Fibroblast of lung (primary cell): ENCODE results near the gene RET. TPM values are rescaled to one million over a fixed set of nuclear protein-coding genes. Genes with fewer than 3 reads are reported as not detected.

Experiments used
- DNase-seq, 2 donors: peaks; one replicate each; pipeline versions ENCODE4 v3.0.0 to v3.0.0-alpha.2; 2010; ENCODE audit warnings: low read depth in 2 of 2
- H2AFZ ChIP-seq: 2 replicates; pipeline ENCODE4 v1.5.1; 2012; ENCODE audit warnings: low read length, control low read depth, inconsistent platforms
- H3K27ac ChIP-seq: 2 replicates; pipeline ENCODE4 v1.5.1; 2011; ENCODE audit warnings: low read length, control low read depth; ENCODE audit not compliant: insufficient read depth
- H3K27me3 ChIP-seq: 2 replicates; pipeline ENCODE4 v1.5.1; 2011; ENCODE audit warnings: mild to moderate bottlenecking, low read length; ENCODE audit not compliant: control insufficient read depth, insufficient read depth
- H3K36me3 ChIP-seq: 2 replicates; pipeline ENCODE4 v1.5.1; 2011; ENCODE audit warnings: low read length; ENCODE audit not compliant: control insufficient read depth, insufficient read depth
- H3K4me1 ChIP-seq: 2 replicates; pipeline ENCODE4 v1.5.1; 2011; ENCODE audit warnings: low read length; ENCODE audit not compliant: control insufficient read depth, insufficient read depth; ENCODE audit errors: extremely low read depth
- H3K4me2 ChIP-seq: 2 replicates; pipeline ENCODE4 v1.5.1; 2011; ENCODE audit warnings: low read length, control low read depth; ENCODE audit not compliant: insufficient read depth; ENCODE audit errors: extremely low read depth
- H3K4me3 ChIP-seq, 4 experiments: fragments of 200-600 bp in 1 of 4; sonication (generic) in 1 of 4; replicated peaks in 1 of 4; 2 replicates each; pipeline ENCODE4 v1.5.1; 2011 to 2016; ENCODE audit warnings: low read length in 4 of 4, low read depth in 3 of 4, mild to moderate bottlenecking in 3 of 4, control low read depth in 2 of 4, inconsistent platforms in 1 of 4, mixed read lengths in 1 of 4; ENCODE audit not compliant: insufficient read depth in 1 of 4; ENCODE audit errors: control extremely low read depth in 1 of 4
- H3K79me2 ChIP-seq: 2 replicates; pipeline ENCODE4 v1.5.1; 2012; ENCODE audit warnings: mild to moderate bottlenecking, low read length, inconsistent platforms; ENCODE audit not compliant: control insufficient read depth, insufficient read depth
- H3K9ac ChIP-seq: 2 replicates; pipeline ENCODE4 v1.5.1; 2011; ENCODE audit warnings: mild to moderate bottlenecking, low read length, control low read depth; ENCODE audit not compliant: insufficient read depth
- H3K9me3 ChIP-seq: 2 replicates; pipeline ENCODE4 v1.5.1; 2012; ENCODE audit warnings: low read depth, low read length; ENCODE audit not compliant: control insufficient read depth, insufficient read depth
- H4K20me1 ChIP-seq: 2 replicates; pipeline ENCODE4 v1.5.1; 2011; ENCODE audit warnings: low read length; ENCODE audit not compliant: control insufficient read depth, insufficient read depth; ENCODE audit errors: extremely low read depth
- EZH2 ChIP-seq: IDR thresholded peaks from 2 replicates; pipeline ENCODE4 v1.5.1; 2012; ENCODE audit warnings: low read length, control low read depth, mild to moderate bottlenecking; ENCODE audit errors: missing control alignments
- polyA plus RNA-seq, 2 donors: library from polyadenylated mRNA; depleted of rRNA in 1 of 2; stranded (reverse) in 1 of 2; unstranded in 1 of 2; fragments of >200 nt; gene quantifications; 2 replicates each; pipeline ENCODE4 v1.2.1, GENCODE V29; 2011 to 2012; ENCODE audit warnings: missing spikeins in 1 of 2
- total RNA-seq: library from RNA; depleted of rRNA; stranded (reverse); fragments of >200 nt; gene quantifications from 2 replicates; pipeline ENCODE4 v1.2.1, GENCODE V29; 2014
- TF ChIP-seq, protein P1 (sequence below), 2 donors: IDR thresholded peaks in 1 of 2; conservative IDR thresholded peaks in 1 of 2; 1 replicate in 1 of 2; 2 replicates in 1 of 2; pipeline ENCODE4 v1.5.1; 2011 to 2012; ENCODE audit warnings: low read length in 2 of 2, control low read depth in 1 of 2, inconsistent platforms in 1 of 2, low read depth in 1 of 2, mild to moderate bottlenecking in 1 of 2

RET gene
- total and polyA plus RNA-seq, 2 donors (not counting 1 experiment from before 2014, with no cell fraction given), result 0.08 to 0.83 TPM

DNA sequence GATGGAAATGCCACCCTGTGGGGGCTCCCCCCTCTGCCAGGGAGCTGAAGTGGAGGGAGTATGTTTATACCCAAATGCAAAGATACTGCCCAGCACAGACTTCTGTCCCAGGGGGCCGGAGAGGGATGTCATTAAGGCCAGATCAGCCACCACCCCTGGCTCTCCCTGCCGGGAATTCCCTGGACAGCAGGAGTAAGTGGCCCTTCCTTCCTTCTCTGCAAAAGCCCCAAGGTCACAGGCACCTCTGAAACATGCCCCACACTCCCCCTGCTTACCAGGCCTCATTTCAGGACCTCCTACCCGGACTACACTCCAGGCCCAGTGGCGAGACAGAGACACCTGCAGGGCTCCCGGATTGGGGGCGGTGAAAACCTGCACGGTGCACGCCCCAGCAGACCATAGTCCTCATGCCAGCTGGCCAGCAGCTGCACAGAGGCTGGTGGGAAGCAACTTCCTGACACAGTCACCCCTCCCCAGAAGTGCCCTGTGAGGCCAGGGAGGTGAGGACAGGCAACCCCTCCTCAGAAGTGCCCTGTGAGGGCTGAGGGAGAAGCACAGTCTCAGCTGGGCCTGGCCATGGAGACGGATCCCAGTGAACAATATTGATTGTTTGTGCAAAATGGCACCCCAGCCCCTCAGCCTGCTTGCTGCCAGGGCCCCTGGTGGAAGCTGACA, 33.0 kb upstream of the RET start:
- H3K9me3 ChIP-seq, result no peaks in the 10 kb centered on the region
- DNase-seq, result no peak
- no peak overlapping the region for H3K27ac ChIP-seq

DNA sequence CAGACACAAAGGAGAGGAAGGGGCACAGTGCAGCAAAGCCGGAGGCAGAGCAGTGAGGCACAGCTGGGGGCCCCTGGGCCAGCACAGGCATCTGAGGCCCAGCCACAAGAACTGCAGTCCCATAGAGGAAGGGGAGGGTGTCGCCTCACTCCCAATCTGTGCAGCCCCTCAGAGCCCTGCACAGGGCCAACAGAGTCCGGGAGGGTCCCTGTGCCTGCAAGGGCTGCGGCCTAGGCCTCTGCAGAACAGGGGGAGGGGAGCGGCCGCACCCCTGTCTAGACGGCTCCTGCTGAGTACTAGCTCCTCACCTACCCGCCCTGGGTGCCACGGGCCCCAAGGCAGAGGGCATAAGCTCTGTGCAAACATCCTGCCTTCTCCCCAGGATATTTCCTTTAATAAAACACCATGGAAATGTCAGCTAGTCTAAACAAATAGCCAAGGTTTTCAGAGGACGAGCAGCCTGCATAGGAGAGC, 32.4 kb upstream of the RET start:
- Histone ChIP-seq H3K4me2 (no peak overlapping the region), H3K79me2 (no peaks in the 10 kb centered on the region), H4K20me1 (no peaks in the 10 kb centered on the region), H3K4me3 (no peak overlapping the region), H3K27me3 (no peaks in the 10 kb centered on the region), H3K9ac (no peak overlapping the region), H3K9me3 (no peaks in the 10 kb centered on the region), H3K27ac (no peak overlapping the region), H3K36me3 (no peaks in the 10 kb centered on the region), H3K4me1 (no peaks in the 10 kb centered on the region), H2AFZ (no peak overlapping the region)
- DNase-seq, result no peak
- TF ChIP-seq EZH2, result no peak
- TF ChIP-seq, protein P1, sequence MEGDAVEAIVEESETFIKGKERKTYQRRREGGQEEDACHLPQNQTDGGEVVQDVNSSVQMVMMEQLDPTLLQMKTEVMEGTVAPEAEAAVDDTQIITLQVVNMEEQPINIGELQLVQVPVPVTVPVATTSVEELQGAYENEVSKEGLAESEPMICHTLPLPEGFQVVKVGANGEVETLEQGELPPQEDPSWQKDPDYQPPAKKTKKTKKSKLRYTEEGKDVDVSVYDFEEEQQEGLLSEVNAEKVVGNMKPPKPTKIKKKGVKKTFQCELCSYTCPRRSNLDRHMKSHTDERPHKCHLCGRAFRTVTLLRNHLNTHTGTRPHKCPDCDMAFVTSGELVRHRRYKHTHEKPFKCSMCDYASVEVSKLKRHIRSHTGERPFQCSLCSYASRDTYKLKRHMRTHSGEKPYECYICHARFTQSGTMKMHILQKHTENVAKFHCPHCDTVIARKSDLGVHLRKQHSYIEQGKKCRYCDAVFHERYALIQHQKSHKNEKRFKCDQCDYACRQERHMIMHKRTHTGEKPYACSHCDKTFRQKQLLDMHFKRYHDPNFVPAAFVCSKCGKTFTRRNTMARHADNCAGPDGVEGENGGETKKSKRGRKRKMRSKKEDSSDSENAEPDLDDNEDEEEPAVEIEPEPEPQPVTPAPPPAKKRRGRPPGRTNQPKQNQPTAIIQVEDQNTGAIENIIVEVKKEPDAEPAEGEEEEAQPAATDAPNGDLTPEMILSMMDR (conservative IDR thresholded peaks at IDR 0.05 in 1 of 2, IDR thresholded peaks at IDR 0.05 in 1 of 2; ENCODE audit: low read depth in 1 of 2, low read length in 2 of 2), result no peak

More for the DNA sequence above, 33.0 kb upstream of the RET start:
- H3K9ac ChIP-seq, result no peak overlapping the region
- H3K79me2 ChIP-seq, result no peaks in the 10 kb centered on the region
- no peak overlapping the region for H3K4me2 ChIP-seq
- H3K4me1 ChIP-seq, result no peaks in the 10 kb centered on the region
- H4K20me1 ChIP-seq, result no peaks in the 10 kb centered on the region
- no peaks in the 10 kb centered on the region for H3K27me3 ChIP-seq
- H2AFZ ChIP-seq, result no peak overlapping the region
- TF ChIP-seq EZH2, result no peak
- TF ChIP-seq, protein P1 (conservative IDR thresholded peaks at IDR 0.05 in 1 of 2, IDR thresholded peaks at IDR 0.05 in 1 of 2; ENCODE audit: low read depth in 1 of 2, low read length in 2 of 2), result no peak
- no peaks in the 10 kb centered on the region for H3K36me3 ChIP-seq
- H3K4me3 ChIP-seq, result no peak overlapping the region

DNA sequence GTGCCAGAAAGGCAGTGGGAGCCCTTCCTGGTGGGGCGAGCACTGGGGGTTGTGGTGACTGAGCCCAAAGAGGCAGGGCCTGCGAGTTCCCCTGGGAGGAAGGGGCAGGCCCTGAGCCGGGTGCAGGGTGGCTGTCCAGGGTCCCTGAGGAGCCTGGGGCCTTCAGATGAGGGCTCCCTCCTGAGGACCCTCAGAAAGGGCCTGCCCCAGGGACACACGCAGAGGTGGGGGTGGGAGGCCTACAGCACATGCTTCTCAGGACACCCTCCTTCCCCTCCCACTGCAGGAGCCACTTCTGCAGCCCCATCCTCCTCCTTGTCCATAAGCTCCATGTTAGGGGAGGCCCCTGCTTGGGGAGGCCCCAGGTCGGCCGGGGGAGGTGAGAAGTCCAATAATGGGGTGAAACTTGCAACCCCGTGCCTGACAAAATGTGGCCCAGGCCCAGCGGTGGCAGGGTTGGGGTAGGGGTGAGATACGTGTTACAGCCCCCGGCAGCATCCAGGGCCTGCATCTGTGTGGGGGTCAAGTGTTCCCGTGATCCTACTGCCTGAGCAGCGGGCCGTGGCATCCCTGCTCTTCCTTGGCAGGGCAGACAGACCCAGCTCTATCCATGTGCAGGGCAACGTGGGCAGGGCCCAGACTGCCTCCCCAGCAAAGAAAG, 31.8 kb upstream of the RET start:
- H2AFZ ChIP-seq, result no peak overlapping the region
- TF ChIP-seq, protein P1 (conservative IDR thresholded peaks at IDR 0.05 in 1 of 2, IDR thresholded peaks at IDR 0.05 in 1 of 2; ENCODE audit: low read depth in 1 of 2, low read length in 2 of 2), result no peak
- no peak for TF ChIP-seq EZH2
- no peaks in the 10 kb centered on the region for H3K79me2 ChIP-seq
- no peak overlapping the region for H3K27ac ChIP-seq
- no peaks in the 10 kb centered on the region for H3K27me3 ChIP-seq
- no peaks in the 10 kb centered on the region for H3K4me1 ChIP-seq
- DNase-seq, result no peak
- H4K20me1 ChIP-seq, result no peaks in the 10 kb centered on the region
- H3K9ac ChIP-seq, result no peak overlapping the region
- no peaks in the 10 kb centered on the region for H3K9me3 ChIP-seq
- H3K4me3 ChIP-seq, result no peak overlapping the region
- no peak overlapping the region for H3K4me2 ChIP-seq
- no peaks in the 10 kb centered on the region for H3K36me3 ChIP-seq
